Gastrocnemius medialis (tissue), 4 donors: ENCODE measurements around the gene HEPHL1.

Source experiments
- CTCF ChIP-seq, 5 experiments: fragments of 450-650 bp in 3 of 5; fragments of 200-600 bp in 2 of 5; sonication (generic) in 2 of 5; IDR thresholded peaks in 4 of 5; conservative IDR thresholded peaks in 1 of 5; 1 replicate in 4 of 5; 2 replicates in 1 of 5; pipeline ENCODE4 v1.5.1; 2016 to 2019; ENCODE audit warnings: antibody characterized with exemption in 5 of 5, mild to moderate bottlenecking in 3 of 5, moderate library complexity in 3 of 5
- POLR2A ChIP-seq, 2 donors: fragments of 450-650 bp; IDR thresholded peaks; one replicate each; pipeline ENCODE4 v1.6.1; 2017; ENCODE audit warnings: antibody characterized with exemption in 2 of 2, mild to moderate bottlenecking in 2 of 2, moderate library complexity in 2 of 2

GRCh38 chr11:94117871-94118270 lies 96.7 kb downstream of the HEPHL1 start:
- TF ChIP-seq CTCF (IDR thresholded peaks at IDR 0.05 in 4 of 5, conservative IDR thresholded peaks at IDR 0.05 in 1 of 5), result no peak
- TF ChIP-seq POLR2A (IDR thresholded peaks at IDR 0.05), result no peak
